HEK293T (cell line): ENCODE data around the gene ARHGAP10.

Source experiments
- CTBP1 ChIP-seq: fragments of 450-650 bp; IDR thresholded peaks from 2 replicates; pipeline ENCODE4 v1.6.1; 2016; ENCODE audit warnings: borderline replicate concordance
- FOXA1 ChIP-seq: fragments of 450-650 bp; IDR thresholded peaks from 2 replicates; pipeline ENCODE4 v1.6.1; 2016; ENCODE audit warnings: mild to moderate bottlenecking
- FOXM1 ChIP-seq: fragments of 450-650 bp; IDR thresholded peaks from 2 replicates; pipeline ENCODE4 v1.6.1; 2017; ENCODE audit warnings: mild to moderate bottlenecking, borderline replicate concordance
- NFRKB ChIP-seq: fragments of 450-650 bp; IDR thresholded peaks from 2 replicates; pipeline ENCODE4 v1.6.1; 2016; ENCODE audit warnings: mild to moderate bottlenecking, moderate library complexity
- PKNOX1 ChIP-seq: fragments of 450-650 bp; IDR thresholded peaks from 2 replicates; pipeline ENCODE4 v1.6.1; 2016
- SP1 ChIP-seq: fragments of 450-650 bp; IDR thresholded peaks from 2 replicates; pipeline ENCODE4 v1.6.1; 2017
- SUZ12 ChIP-seq: fragments of 450-650 bp; IDR thresholded peaks from 2 replicates; pipeline ENCODE4 v1.6.1; 2016; ENCODE audit warnings: mild to moderate bottlenecking
- ZNF384 ChIP-seq: fragments of 450-650 bp; IDR thresholded peaks from 2 replicates; pipeline ENCODE4 v1.6.1; 2016

GRCh38 chr4:147813973-147814372, 82.1 kb downstream of the ARHGAP10 start:
- TF ChIP-seq FOXA1 (no peak), PKNOX1 (no peak), SP1 (no peak), CTBP1 (no peak), FOXM1 (no peak), SUZ12 (no peak), NFRKB (no peak), ZNF384 (no peak)
